Measurements from ENCODE around the gene TAS2R46.

The TAS2R46 gene

DNA sequence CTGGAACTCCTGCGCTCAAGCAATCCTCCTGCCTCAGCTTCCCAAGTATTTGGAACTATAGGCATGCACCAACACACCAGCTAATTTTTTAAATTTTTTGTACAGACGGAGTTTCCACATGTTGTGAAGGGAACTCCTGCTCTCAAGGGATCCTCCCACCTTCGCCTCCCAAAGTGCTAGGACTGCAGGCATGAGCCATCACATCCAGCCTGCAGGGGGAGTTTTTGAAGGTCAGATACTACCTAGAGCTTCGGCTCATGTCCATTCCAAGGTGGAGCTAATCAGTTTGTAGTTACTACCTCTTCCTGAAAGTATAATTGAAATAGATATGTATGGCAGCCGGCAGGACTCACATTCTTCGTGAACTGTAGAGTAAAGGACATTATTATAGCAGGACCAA, 36.0 kb downstream of the TAS2R46 start:
- no peak for TF ChIP-seq ZFX (IDR thresholded peaks at IDR 0.05)
- TF ChIP-seq, protein P1, sequence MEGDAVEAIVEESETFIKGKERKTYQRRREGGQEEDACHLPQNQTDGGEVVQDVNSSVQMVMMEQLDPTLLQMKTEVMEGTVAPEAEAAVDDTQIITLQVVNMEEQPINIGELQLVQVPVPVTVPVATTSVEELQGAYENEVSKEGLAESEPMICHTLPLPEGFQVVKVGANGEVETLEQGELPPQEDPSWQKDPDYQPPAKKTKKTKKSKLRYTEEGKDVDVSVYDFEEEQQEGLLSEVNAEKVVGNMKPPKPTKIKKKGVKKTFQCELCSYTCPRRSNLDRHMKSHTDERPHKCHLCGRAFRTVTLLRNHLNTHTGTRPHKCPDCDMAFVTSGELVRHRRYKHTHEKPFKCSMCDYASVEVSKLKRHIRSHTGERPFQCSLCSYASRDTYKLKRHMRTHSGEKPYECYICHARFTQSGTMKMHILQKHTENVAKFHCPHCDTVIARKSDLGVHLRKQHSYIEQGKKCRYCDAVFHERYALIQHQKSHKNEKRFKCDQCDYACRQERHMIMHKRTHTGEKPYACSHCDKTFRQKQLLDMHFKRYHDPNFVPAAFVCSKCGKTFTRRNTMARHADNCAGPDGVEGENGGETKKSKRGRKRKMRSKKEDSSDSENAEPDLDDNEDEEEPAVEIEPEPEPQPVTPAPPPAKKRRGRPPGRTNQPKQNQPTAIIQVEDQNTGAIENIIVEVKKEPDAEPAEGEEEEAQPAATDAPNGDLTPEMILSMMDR (conservative IDR thresholded peaks at IDR 0.05), result peak; percentile 29
- no peak overlapping the region for H3K27ac ChIP-seq

DNA sequence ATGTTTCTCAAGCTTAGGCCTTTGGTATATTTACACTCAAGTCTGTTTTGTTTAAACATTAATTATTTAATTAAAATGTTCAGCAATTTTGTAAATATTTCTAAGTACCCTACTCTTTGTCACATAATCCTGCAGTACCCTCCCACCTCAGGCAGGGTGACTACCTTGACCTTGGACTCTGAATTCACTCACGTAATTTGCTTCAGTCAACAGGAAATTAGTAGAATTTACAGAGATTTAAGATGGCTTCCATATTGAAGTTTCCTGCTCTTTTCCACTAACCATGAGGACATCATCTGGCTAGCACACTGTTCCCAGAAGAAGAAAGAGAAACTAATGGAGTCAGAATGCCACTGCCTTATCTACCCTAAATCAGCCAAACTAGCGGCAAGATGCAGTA, 38.7 kb downstream of the TAS2R46 start:
- TF ChIP-seq, protein P1 (conservative IDR thresholded peaks at IDR 0.05), result no peak
- TF ChIP-seq ZFX (IDR thresholded peaks at IDR 0.05), result no peak
- no peak overlapping the region for H3K27ac ChIP-seq

DNA sequence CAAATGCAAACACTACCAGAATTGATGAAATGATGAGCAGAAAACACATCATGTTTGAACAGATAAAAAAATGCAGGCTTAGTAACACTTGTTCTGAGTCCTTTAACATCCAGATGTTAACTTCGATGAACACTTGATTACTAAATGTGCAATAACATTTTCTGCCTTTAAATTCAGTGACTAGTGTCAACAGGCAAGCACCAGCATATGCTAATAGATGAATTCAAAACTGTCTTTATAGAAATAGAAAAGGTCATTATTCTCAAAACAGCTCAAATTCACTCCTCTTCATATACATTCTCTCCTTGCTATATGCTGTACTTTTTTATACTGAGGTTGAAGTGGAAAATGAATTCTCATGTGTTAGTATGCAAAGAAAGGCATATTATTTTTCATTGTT, 39.6 kb downstream of the TAS2R46 start, which contains the start of gene TAS2R19:
Gene TAS2R19 (minus strand): TSS at position 101 of the 400 bp plus-strand sequence. CDS start 49 bp downstream, at position 52.
- no peak within 1 kb of the TSS for H3K27ac ChIP-seq
- TF ChIP-seq, protein P1 (conservative IDR thresholded peaks at IDR 0.05), result no peak
- TF ChIP-seq ZFX (IDR thresholded peaks at IDR 0.05), result no peak

DNA sequence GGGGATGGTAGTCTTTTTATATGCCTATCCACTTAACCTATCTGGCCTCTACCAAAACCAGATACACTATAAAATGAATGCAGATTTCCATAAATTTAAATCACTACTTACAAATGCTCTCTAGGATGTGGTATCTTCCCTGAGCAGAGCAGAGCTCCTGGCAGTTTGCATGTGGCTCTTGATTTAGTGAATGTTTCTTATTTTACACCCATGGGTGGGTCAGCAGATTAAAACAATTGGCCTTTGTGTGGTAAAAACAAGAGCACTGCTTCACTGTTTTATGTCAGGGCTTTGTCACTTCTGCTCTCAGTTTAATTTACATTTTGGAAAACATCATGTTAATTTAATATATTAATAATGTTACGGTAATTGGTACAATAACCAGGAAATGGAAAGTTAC, 45.2 kb downstream of the TAS2R46 start:
- no peak for TF ChIP-seq ZFX (IDR thresholded peaks at IDR 0.05)
- TF ChIP-seq, protein P1 (conservative IDR thresholded peaks at IDR 0.05), result no peak
- no peak overlapping the region for H3K27ac ChIP-seq

DNA sequence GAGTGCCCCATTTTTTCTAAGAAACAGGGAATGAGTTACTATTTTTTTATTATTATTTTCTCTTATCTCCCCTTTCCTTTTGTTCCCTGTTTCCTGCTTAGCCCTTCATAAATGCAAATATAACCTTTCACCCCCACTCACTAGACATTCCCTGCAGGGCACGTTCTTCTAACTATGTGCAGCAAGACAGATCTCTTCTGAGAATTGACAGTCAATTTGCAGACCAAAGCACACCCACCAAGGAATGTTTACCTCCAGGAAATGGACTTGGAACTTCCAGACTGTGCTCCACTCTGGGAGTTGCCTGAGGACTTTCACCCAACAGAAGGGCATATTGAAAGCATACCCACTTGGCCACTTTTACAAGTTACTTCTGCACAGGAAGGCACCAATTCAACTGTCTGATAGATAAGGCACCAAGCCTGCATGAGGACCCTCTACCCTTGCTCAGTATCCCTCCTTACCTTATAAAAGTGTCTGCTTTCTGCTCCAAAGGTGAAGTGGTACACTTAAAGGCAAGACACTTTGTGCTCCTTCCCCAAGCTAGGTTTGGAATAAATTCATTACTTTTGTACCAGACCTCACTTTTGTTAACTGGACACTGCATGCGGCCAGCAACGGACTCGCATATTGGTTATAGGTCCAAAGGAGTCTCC, 46.2 kb downstream of the TAS2R46 start:
- no peak overlapping the region for H3K27ac ChIP-seq
- TF ChIP-seq, protein P1 (conservative IDR thresholded peaks at IDR 0.05), result no peak
- no peak for TF ChIP-seq ZFX (IDR thresholded peaks at IDR 0.05)

DNA sequence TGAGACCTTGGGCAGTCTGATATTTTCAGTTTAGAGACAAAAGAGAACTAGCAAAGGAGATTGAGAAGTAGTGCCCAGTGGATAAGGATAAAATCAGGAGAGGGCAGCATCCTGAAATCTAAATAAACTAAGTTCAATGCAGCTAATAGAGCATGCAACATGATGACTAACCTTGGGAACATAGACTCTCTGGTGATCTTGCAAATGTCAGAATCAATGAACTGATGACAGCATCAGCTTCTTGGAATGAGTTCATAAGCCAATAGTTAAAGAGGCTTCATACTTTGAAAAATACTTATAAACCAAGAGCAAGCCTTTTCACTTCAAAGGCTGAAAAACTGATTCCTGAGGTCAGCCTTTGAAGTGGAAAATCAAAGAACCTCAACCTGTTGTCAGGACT, 47.9 kb downstream of the TAS2R46 start:
- no peak for TF ChIP-seq ZFX (IDR thresholded peaks at IDR 0.05)
- TF ChIP-seq, protein P1 (conservative IDR thresholded peaks at IDR 0.05), result no peak
- no peak overlapping the region for H3K27ac ChIP-seq
